Sigmoid colon (tissue), 3 donors: ENCODE results near the gene FNDC10.

Experiments
- POLR2A ChIP-seq, 2 donors: fragments of 450-650 bp; IDR thresholded peaks; one replicate each; pipeline ENCODE4 v1.6.1; 2016; ENCODE audit warnings: antibody characterized with exemption in 2 of 2, mild to moderate bottlenecking in 2 of 2, moderate library complexity in 2 of 2
- TF ChIP-seq, protein P1 (sequence below), 4 experiments: fragments of 450-650 bp in 3 of 4; fragments of 200-600 bp in 1 of 4; IDR thresholded peaks; one replicate each; pipeline ENCODE4 v1.5.1; 2016 to 2019; ENCODE audit warnings: antibody characterized with exemption in 4 of 4, mild to moderate bottlenecking in 3 of 4, moderate library complexity in 2 of 4

DNA sequence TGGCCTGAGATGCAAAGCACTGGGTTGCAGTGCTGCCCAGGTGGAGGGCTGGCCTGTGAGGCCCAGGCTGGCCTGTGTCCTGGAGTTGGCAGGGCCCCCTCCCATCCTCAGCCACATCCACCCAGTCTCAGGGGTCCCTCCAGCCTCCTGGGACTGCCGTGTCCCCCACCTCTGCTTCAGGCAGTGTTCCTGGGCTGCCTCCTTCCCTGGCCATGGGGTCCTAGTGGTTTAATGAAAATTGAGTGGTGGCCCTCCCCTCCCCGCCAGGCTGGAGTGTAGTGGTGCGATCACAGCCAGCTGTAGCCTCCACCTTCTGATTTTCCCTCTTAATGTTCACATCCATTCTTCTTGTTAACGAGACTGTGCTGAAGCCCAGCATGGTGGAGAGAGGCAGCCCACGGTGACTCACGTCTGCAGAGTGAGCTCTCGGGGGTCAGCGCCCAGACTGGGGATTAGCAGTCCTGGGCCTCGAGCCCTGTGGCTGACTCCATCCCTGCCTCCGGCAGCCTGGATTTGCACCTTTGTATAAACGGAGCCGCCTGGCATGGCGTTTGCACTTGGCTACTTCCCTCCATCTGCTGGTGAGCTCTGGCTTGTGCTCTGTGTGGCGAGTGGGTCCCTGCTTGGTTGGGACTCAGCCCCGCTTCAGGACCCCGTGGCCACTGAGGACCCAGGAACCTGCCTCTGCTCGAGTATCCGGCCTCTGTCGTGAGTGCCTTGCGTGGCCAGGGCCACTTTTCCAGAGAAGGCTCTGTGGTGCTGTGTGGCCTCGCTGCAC lies 22.3 kb upstream of the FNDC10 start:
- TF ChIP-seq, protein P1, sequence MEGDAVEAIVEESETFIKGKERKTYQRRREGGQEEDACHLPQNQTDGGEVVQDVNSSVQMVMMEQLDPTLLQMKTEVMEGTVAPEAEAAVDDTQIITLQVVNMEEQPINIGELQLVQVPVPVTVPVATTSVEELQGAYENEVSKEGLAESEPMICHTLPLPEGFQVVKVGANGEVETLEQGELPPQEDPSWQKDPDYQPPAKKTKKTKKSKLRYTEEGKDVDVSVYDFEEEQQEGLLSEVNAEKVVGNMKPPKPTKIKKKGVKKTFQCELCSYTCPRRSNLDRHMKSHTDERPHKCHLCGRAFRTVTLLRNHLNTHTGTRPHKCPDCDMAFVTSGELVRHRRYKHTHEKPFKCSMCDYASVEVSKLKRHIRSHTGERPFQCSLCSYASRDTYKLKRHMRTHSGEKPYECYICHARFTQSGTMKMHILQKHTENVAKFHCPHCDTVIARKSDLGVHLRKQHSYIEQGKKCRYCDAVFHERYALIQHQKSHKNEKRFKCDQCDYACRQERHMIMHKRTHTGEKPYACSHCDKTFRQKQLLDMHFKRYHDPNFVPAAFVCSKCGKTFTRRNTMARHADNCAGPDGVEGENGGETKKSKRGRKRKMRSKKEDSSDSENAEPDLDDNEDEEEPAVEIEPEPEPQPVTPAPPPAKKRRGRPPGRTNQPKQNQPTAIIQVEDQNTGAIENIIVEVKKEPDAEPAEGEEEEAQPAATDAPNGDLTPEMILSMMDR (IDR thresholded peaks at IDR 0.05) = no peak
- no peak for TF ChIP-seq POLR2A (IDR thresholded peaks at IDR 0.05)
